Adipose tissue (tissue), 3 donors: ENCODE data around the gene GOLGA6L9. TPM values are rescaled to one million over a fixed set of nuclear protein-coding genes. Genes with fewer than 3 reads are reported as not detected.
"Not testable (repeated sequence)": the region's sequence is repeated elsewhere in the genome, so short reads cannot be mapped to it uniquely, and the experiment has no call there.

ENCODE experiments used
- H3K27ac ChIP-seq: one replicate; pipeline ENCODE4 v1.5.1; 2013; ENCODE audit warnings: low read depth, low read length
- WGBS, 3 donors: extraction: QIAGEN DNeasy Blood & Tissue Kit; methylation state at CpG; one replicate each; pipeline ENCODE4 v1.1.7; 2013; 5-methylcytosine and 5-hydroxymethylcytosine counted together
- polyA plus RNA-seq, 3 donors: library from polyadenylated mRNA; stranded (reverse); fragments of 200-250 nt; gene quantifications; one replicate each; pipeline ENCODE4 v1.2.3, GENCODE V29; 2013
- donor health status: healthy with polysubstance abuse.
- donor health status: Bipolar disorder and iron deficiency.
- donor health status: healthy.

The GOLGA6L9 gene
- polyA plus RNA-seq, 3 donors: 0.71 to 7.3 (median 1.7) TPM

- WGBS, 3 donors: 0 to 1% (median 0%) methylated on average over 11 to 28 of the region's 32 CpGs
- H3K27ac ChIP-seq: not testable (repeated sequence)
These were observed 15.8 kb downstream of the GOLGA6L9 start for GRCh38 chr15:82445420-82445819.

GRCh38 chr15:82457336-82457735 lies 27.7 kb downstream of the GOLGA6L9 start:
- not testable (repeated sequence) for H3K27ac ChIP-seq
- WGBS, 3 donors: 91 to 94% (median 92%) methylated on average over 2 of the region's 4 CpGs

- not testable (repeated sequence) for H3K27ac ChIP-seq
- WGBS, 3 donors: no CpG with 5 or more reads among the region's 5 CpGs
These were observed 36.0 kb downstream of the GOLGA6L9 start for GRCh38 chr15:82465629-82466028.

- WGBS, 3 donors: 12 to 16% (median 15%) methylated on average over 2 to 4 of the region's 11 CpGs
These were observed 38.6 kb downstream of the GOLGA6L9 start for GRCh38 chr15:82468205-82468604.

GRCh38 chr15:82469381-82469780 lies 39.8 kb downstream of the GOLGA6L9 start:
- no CpG with 5 or more reads among the region's 12 CpGs for WGBS, 3 donors
- H3K27ac ChIP-seq: not testable (repeated sequence)

More at GRCh38 chr15:82468205-82468604, 38.6 kb downstream of the GOLGA6L9 start:
- not testable (repeated sequence) for H3K27ac ChIP-seq

GRCh38 chr15:82472269-82472982 lies 42.8 kb downstream of the GOLGA6L9 start:
- H3K27ac ChIP-seq: not testable (repeated sequence)
- 88 to 93% (median 92%) methylated on average over 24 to 28 of the region's 32 CpGs for WGBS, 3 donors

GRCh38 chr15:82474596-82475325 lies 45.1 kb downstream of the GOLGA6L9 start:
- WGBS, 3 donors: 93 to 97% (median 95%) methylated on average over 17 to 18 of the region's 22 CpGs
- not testable (repeated sequence) for H3K27ac ChIP-seq

- WGBS, 3 donors: 58 to 93% (median 83%) methylated on average over 5 to 6 of the region's 11 CpGs
- H3K27ac ChIP-seq: not testable (repeated sequence)
These were observed 45.8 kb downstream of the GOLGA6L9 start for GRCh38 chr15:82475345-82475967.

GRCh38 chr15:82476697-82477342 lies 47.2 kb downstream of the GOLGA6L9 start:
- H3K27ac ChIP-seq: not testable (repeated sequence)
- WGBS, 3 donors: 88 to 89% (median 88%) methylated on average over 13 to 14 of the region's 14 CpGs

- 81 to 95% (median 92%) methylated on average over 10 to 11 of the region's 13 CpGs for WGBS, 3 donors
- H3K27ac ChIP-seq: not testable (repeated sequence)
These were observed 47.9 kb downstream of the GOLGA6L9 start for GRCh38 chr15:82477343-82478057.

Other genes with a start within 250 kb of the GOLGA6L9 start
- 1 to 10 TPM; 3.5 to 5.7 (median 5.6) TPM for gene EFL1, start 167.1 kb upstream of the GOLGA6L9 start, polyA plus RNA-seq
- gene SAXO2, start 167.0 kb upstream of the GOLGA6L9 start, polyA plus RNA-seq: 1 to 10 TPM in 2 of 3 donors, not detected in 1; 1.0 to 3.3 TPM
- under 1 TPM; 0.11 to 0.83 (median 0.79) TPM for gene GOLGA6L10, start 80.3 kb upstream of the GOLGA6L9 start, polyA plus RNA-seq
- gene RPS17, start 110.6 kb downstream of the GOLGA6L9 start, polyA plus RNA-seq: 1,000 to 10,000 TPM; 3,243 to 6,403 (median 4,473) TPM
- 1 to 10 TPM in 1 of 3 donors, under 1 TPM in 2; 0.48 to 8.2 (median 0.49) TPM for gene CPEB1, start 217.5 kb downstream of the GOLGA6L9 start, polyA plus RNA-seq